HepG2 (cell line): Measurements from ENCODE around the gene GRB10.

Source experiments
- CHD4 ChIP-seq: fragments of 200-600 bp; sonication (generic); IDR thresholded peaks from 2 replicates; pipeline ENCODE4 v1.7.0; 2017; ENCODE audit warnings: mild to moderate bottlenecking, low read length, borderline replicate concordance
- CTCF ChIP-seq: sonication (generic); formaldehyde crosslinking; IDR thresholded peaks from 2 replicates; pipeline ENCODE4 v1.5.0; 2020; ENCODE audit warnings: mild to moderate bottlenecking, missing genetic modification reagents, moderate library complexity
- HCFC1 ChIP-seq: fragments of 150-350 bp; IDR thresholded peaks from 2 replicates; pipeline ENCODE4 v1.6.1; 2014; ENCODE audit warnings: low read depth, low read length
- JUNB ChIP-seq: sonication (generic); formaldehyde crosslinking; IDR thresholded peaks from 2 replicates; pipeline ENCODE4 v1.8.0; 2022; ENCODE audit warnings: missing genetic modification reagents, mild to moderate bottlenecking, borderline replicate concordance
- RNF2 ChIP-seq: fragments of 450-650 bp; conservative IDR thresholded peaks from 2 replicates; pipeline ENCODE4 v1.6.1; 2016; ENCODE audit warnings: low read depth
- SIN3A ChIP-seq: IDR thresholded peaks from 2 replicates; pipeline ENCODE4 v1.6.1; 2011; ENCODE audit warnings: low read depth, mild to moderate bottlenecking, control low read depth, low read length, borderline replicate concordance
- SMAD3 ChIP-seq: sonication (generic); formaldehyde crosslinking; IDR thresholded peaks from 2 replicates; pipeline ENCODE4 v1.4.0; 2020; ENCODE audit warnings: missing genetic modification reagents
- SP1 ChIP-seq, 2 experiments: fragments of 450-650 bp in 1 of 2; sonication (generic) in 1 of 2; formaldehyde crosslinking in 1 of 2; IDR thresholded peaks; 2 replicates each; pipeline versions ENCODE4 v1.4.0 to v1.6.1; 2016 to 2020; ENCODE audit warnings: missing genetic modification reagents in 1 of 2

DNA sequence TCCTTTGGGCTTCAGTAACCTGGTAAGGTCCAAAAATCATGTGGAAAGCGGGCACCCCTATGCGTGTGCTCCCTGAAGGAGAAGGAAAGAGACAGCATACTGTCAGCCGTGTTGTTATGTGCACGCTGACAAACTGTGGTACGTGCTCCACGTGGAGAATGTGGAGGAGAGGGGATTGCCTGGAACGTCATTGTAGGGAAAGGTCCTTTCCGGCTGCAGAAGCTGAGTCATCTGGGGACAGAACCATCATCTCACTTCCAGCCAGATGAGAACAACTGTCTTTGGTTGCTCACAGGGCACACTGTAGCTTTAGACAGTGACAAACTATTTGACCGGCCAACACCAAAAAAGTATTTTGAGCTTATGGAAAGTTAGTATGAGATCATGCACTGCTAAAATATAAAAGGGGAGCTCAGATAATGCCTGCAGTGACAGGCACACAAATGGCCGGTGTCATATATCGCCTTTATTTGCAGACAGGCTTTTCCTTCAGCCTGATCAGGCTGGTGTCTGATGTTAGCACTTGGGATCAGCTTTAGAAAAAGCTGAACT is 38.8 kb upstream of the GRB10 start:
- TF ChIP-seq CHD4 (no peak), CTCF (CRISPR knock-in tag) (no peak), JUNB (CRISPR knock-in tag) (no peak), SMAD3 (CRISPR knock-in tag) (no peak), SP1 (IDR thresholded peaks at IDR 0.05) (no peak), SP1 (CRISPR knock-in tag; IDR thresholded peaks at IDR 0.05) (no peak), RNF2 (no peak), SIN3A (no peak), HCFC1 (no peak)
